WTC11 (cell line): ENCODE data around the gene ABCG1.

Source experiments
- ETV6 ChIP-seq: sonication (generic); formaldehyde crosslinking; IDR thresholded peaks from 2 replicates; pipeline ENCODE4 v1.8.1; 2022; ENCODE audit warnings: mild to moderate bottlenecking, missing genetic modification reagents
- FOXJ3 ChIP-seq: sonication (generic); formaldehyde crosslinking; IDR thresholded peaks from 2 replicates; pipeline ENCODE4 v1.9.0; 2021; ENCODE audit warnings: missing genetic modification reagents, mild to moderate bottlenecking, borderline replicate concordance
- FOXP4 ChIP-seq: sonication (generic); formaldehyde crosslinking; IDR thresholded peaks from 2 replicates; pipeline ENCODE4 v1.8.0; 2022; ENCODE audit warnings: mild to moderate bottlenecking, missing genetic modification reagents
- GABPB1 ChIP-seq: sonication (generic); formaldehyde crosslinking; IDR thresholded peaks from 2 replicates; pipeline ENCODE4 v1.8.1; 2023; ENCODE audit warnings: mild to moderate bottlenecking, missing genetic modification reagents
- HMGXB4 ChIP-seq: sonication (generic); formaldehyde crosslinking; IDR thresholded peaks from 2 replicates; pipeline ENCODE4 v1.8.1; 2023; ENCODE audit warnings: mild to moderate bottlenecking, moderate library complexity, missing genetic modification reagents
- IRF2 ChIP-seq: sonication (generic); formaldehyde crosslinking; IDR thresholded peaks from 2 replicates; pipeline ENCODE4 v1.8.0; 2022; ENCODE audit warnings: low read depth, missing genetic modification reagents, borderline replicate concordance
- JAZF1 ChIP-seq: fragments of 250-450 bp; sonication (Bioruptor Pico); IDR thresholded peaks from 2 replicates; pipeline ENCODE4 v1.9.0; 2021; ENCODE audit warnings: moderate library complexity, mild to moderate bottlenecking, inconsistent platforms
- JUN ChIP-seq: sonication (generic); formaldehyde crosslinking; IDR thresholded peaks from 2 replicates; pipeline ENCODE4 v1.8.0; 2023; ENCODE audit warnings: mild to moderate bottlenecking, missing genetic modification reagents
- MAX ChIP-seq: sonication (generic); formaldehyde crosslinking; IDR thresholded peaks from 2 replicates; pipeline ENCODE4 v1.8.0; 2022; ENCODE audit warnings: mild to moderate bottlenecking, missing genetic modification reagents
- SMAD3 ChIP-seq: sonication (generic); formaldehyde crosslinking; IDR thresholded peaks from 2 replicates; pipeline ENCODE4 v1.8.0; 2022; ENCODE audit warnings: missing genetic modification reagents, mild to moderate bottlenecking, borderline replicate concordance
- TF ChIP-seq, protein P1 (sequence below): fragments of 200-600 bp; IDR thresholded peaks from 2 replicates; pipeline ENCODE4 v1.8.0; 2022; ENCODE audit warnings: antibody characterized with exemption
- TF ChIP-seq, protein P2 (sequence below): sonication (generic); formaldehyde crosslinking; IDR thresholded peaks from 2 replicates; pipeline ENCODE4 v1.8.1; 2023; ENCODE audit warnings: mild to moderate bottlenecking, missing genetic modification reagents, borderline replicate concordance

- TF ChIP-seq, protein P1, sequence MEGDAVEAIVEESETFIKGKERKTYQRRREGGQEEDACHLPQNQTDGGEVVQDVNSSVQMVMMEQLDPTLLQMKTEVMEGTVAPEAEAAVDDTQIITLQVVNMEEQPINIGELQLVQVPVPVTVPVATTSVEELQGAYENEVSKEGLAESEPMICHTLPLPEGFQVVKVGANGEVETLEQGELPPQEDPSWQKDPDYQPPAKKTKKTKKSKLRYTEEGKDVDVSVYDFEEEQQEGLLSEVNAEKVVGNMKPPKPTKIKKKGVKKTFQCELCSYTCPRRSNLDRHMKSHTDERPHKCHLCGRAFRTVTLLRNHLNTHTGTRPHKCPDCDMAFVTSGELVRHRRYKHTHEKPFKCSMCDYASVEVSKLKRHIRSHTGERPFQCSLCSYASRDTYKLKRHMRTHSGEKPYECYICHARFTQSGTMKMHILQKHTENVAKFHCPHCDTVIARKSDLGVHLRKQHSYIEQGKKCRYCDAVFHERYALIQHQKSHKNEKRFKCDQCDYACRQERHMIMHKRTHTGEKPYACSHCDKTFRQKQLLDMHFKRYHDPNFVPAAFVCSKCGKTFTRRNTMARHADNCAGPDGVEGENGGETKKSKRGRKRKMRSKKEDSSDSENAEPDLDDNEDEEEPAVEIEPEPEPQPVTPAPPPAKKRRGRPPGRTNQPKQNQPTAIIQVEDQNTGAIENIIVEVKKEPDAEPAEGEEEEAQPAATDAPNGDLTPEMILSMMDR: no peak
- TF ChIP-seq JAZF1 (CRISPR knock-in tag) (no peak), JUN (no peak), HMGXB4 (no peak), FOXP4 (CRISPR knock-in tag) (no peak), MAX (CRISPR knock-in tag) (no peak), FOXJ3 (CRISPR knock-in tag) (no peak), ETV6 (CRISPR knock-in tag) (no peak), SMAD3 (no peak), GABPB1 (CRISPR knock-in tag) (no peak), IRF2 (CRISPR knock-in tag) (no peak)
- TF ChIP-seq, protein P2, sequence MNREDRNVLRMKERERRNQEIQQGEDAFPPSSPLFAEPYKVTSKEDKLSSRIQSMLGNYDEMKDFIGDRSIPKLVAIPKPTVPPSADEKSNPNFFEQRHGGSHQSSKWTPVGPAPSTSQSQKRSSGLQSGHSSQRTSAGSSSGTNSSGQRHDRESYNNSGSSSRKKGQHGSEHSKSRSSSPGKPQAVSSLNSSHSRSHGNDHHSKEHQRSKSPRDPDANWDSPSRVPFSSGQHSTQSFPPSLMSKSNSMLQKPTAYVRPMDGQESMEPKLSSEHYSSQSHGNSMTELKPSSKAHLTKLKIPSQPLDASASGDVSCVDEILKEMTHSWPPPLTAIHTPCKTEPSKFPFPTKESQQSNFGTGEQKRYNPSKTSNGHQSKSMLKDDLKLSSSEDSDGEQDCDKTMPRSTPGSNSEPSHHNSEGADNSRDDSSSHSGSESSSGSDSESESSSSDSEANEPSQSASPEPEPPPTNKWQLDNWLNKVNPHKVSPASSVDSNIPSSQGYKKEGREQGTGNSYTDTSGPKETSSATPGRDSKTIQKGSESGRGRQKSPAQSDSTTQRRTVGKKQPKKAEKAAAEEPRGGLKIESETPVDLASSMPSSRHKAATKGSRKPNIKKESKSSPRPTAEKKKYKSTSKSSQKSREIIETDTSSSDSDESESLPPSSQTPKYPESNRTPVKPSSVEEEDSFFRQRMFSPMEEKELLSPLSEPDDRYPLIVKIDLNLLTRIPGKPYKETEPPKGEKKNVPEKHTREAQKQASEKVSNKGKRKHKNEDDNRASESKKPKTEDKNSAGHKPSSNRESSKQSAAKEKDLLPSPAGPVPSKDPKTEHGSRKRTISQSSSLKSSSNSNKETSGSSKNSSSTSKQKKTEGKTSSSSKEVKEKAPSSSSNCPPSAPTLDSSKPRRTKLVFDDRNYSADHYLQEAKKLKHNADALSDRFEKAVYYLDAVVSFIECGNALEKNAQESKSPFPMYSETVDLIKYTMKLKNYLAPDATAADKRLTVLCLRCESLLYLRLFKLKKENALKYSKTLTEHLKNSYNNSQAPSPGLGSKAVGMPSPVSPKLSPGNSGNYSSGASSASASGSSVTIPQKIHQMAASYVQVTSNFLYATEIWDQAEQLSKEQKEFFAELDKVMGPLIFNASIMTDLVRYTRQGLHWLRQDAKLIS: no peak
These were observed 93.1 kb downstream of the ABCG1 start for GRCh38 chr21:42311816-42312625.
